HEK293 (cell line): Measurements from ENCODE around the gene MCEE.
A peak's percentile ranks its signal among the peaks of the same experiment; 100 is the strongest.

Source experiments
- CTCF ChIA-PET: fragments of 350-600 bp; formaldehyde crosslinking; extraction: SDS; loops from one replicate; lab custom pipeline; 2021; ENCODE audit warnings: antibody characterized with exemption; lab: Yijun Ruan, JAX
- POLR2A ChIA-PET: fragments of 300-600 bp; formaldehyde crosslinking; extraction: SDS; loops from one replicate; lab custom pipeline; 2020; ENCODE audit warnings: antibody characterized with exemption, inconsistent platforms; lab: Yijun Ruan, JAX
- H3K27ac ChIP-seq: fragments of 200-500 bp; sonication (Bioruptor generic); 2 replicates; pipeline ENCODE4 v1.5.1; 2014; ENCODE audit warnings: low read depth, low read length, control low read depth, inconsistent platforms; ENCODE audit errors: extremely low read depth
- H3K36me3 ChIP-seq, 2 experiments: fragments of 200-500 bp in 1 of 2; sonication (Bioruptor generic) in 1 of 2; 1 replicate in 1 of 2; 2 replicates in 1 of 2; pipeline ENCODE4 v1.5.1; 2014 to 2017; ENCODE audit warnings: inconsistent platforms in 2 of 2, low read length in 2 of 2; ENCODE audit not compliant: control insufficient read depth in 2 of 2, insufficient read depth in 1 of 2
- H3K4me1 ChIP-seq: fragments of 200-500 bp; sonication (Bioruptor generic); 2 replicates; pipeline ENCODE4 v1.5.1; 2014; ENCODE audit warnings: mild to moderate bottlenecking, low read length, inconsistent platforms; ENCODE audit not compliant: control insufficient read depth, insufficient read depth
- H3K4me3 ChIP-seq: 2 replicates; pipeline ENCODE4 v1.5.1; 2011; ENCODE audit warnings: low read depth, mild to moderate bottlenecking, control low read depth, low read length, moderate library complexity
- H3K9me3 ChIP-seq: fragments of 200-500 bp; sonication (Bioruptor generic); 2 replicates; pipeline ENCODE4 v1.5.1; 2014; ENCODE audit warnings: low read depth, low read length, inconsistent platforms; ENCODE audit not compliant: control insufficient read depth, insufficient read depth
- FEZF1 ChIP-seq: fragments of 450-650 bp; formaldehyde crosslinking; IDR thresholded peaks from 2 replicates; pipeline ENCODE4 v1.5.1; 2016; ENCODE audit warnings: missing biosample characterization, missing genetic modification characterization
- HOXD13 ChIP-seq: sonication (generic); formaldehyde crosslinking; IDR thresholded peaks from 2 replicates; pipeline ENCODE4 v1.8.0; 2022; ENCODE audit warnings: missing genetic modification reagents, borderline replicate concordance
- KLF10 ChIP-seq: fragments of 450-650 bp; IDR thresholded peaks from 2 replicates; pipeline ENCODE4 v1.5.1; 2018; ENCODE audit warnings: missing biosample characterization, mild to moderate bottlenecking, missing genetic modification characterization
- SP2 ChIP-seq: fragments of 450-650 bp; formaldehyde crosslinking; IDR thresholded peaks from 2 replicates; pipeline ENCODE4 v1.5.1; 2016; ENCODE audit warnings: missing biosample characterization, missing genetic modification characterization
- ZBTB10 ChIP-seq: fragments of 450-650 bp; formaldehyde crosslinking; IDR thresholded peaks from 2 replicates; pipeline ENCODE4 v1.5.1; 2016; ENCODE audit warnings: missing biosample characterization, missing genetic modification characterization
- ZBTB17 ChIP-seq: fragments of 450-650 bp; formaldehyde crosslinking; IDR thresholded peaks from 2 replicates; pipeline ENCODE4 v1.5.1; 2016; ENCODE audit warnings: missing biosample characterization, missing genetic modification characterization
- ZEB2 ChIP-seq: fragments of 450-650 bp; formaldehyde crosslinking; IDR thresholded peaks from 2 replicates; pipeline ENCODE4 v1.5.1; 2016; ENCODE audit warnings: missing biosample characterization, missing genetic modification characterization
- ZNF335 ChIP-seq: fragments of 450-650 bp; formaldehyde crosslinking; conservative IDR thresholded peaks from 2 replicates; pipeline ENCODE4 v1.5.1; 2016; ENCODE audit warnings: missing biosample characterization, missing genetic modification characterization
- ZNF449 ChIP-seq: fragments of 450-650 bp; formaldehyde crosslinking; IDR thresholded peaks from 2 replicates; pipeline ENCODE4 v1.5.1; 2017; ENCODE audit warnings: missing biosample characterization, mild to moderate bottlenecking, missing genetic modification characterization, moderate library complexity
- ZNF561 ChIP-seq: fragments of 450-650 bp; IDR thresholded peaks from 2 replicates; pipeline ENCODE4 v1.5.1; 2018; ENCODE audit warnings: missing biosample characterization, missing genetic modification characterization, borderline replicate concordance
- ZNF837 ChIP-seq: fragments of 450-650 bp; formaldehyde crosslinking; IDR thresholded peaks from 2 replicates; pipeline ENCODE4 v1.5.1; 2016; ENCODE audit warnings: missing biosample characterization, missing genetic modification characterization
- TF ChIP-seq, protein P1 (sequence below): fragments of 450-650 bp; formaldehyde crosslinking; IDR thresholded peaks from 2 replicates; pipeline ENCODE4 v1.5.0; 2017; ENCODE audit warnings: missing biosample characterization, missing genetic modification characterization, borderline replicate concordance

Gene MCEE

DNA sequence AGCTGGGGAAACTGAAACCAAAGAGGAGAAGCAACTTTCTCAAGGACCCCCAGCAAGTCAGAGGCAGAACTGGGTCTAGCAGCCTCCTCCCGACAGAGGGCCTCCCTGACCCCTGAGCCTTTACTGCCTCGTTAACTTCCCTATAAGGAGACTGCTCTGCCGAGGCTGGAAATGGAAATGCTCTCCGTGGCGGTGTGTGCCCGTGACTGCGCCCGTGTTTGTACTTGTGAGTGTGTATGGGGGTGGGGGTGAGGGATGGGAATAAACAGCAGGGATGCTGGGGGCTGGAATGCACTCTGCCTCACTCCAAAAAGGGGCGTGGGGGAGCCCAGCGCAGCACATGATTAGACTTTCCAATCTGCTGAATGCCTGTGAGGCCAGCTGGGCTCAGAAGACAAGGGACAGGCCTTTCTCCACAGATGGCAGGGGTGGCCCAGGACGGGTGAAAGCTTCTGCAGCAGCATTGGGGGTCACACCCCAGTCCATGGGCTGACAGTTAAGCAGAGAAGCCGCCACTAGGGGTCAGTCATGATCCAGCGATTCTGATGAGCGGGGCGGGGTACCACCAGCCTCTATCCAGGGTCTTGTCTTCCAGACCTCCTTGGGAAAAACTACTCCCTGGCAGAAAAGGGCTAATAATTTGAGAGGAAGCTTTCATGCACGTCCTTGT is 27.2 kb upstream of the MCEE start (continued):
- peak; percentile 34; the same call in 1 of the 2 replicates for TF ChIP-seq ZBTB10 (tag by site-specific recombination)
- no peak for TF ChIP-seq ZNF837 (tag by site-specific recombination)

DNA sequence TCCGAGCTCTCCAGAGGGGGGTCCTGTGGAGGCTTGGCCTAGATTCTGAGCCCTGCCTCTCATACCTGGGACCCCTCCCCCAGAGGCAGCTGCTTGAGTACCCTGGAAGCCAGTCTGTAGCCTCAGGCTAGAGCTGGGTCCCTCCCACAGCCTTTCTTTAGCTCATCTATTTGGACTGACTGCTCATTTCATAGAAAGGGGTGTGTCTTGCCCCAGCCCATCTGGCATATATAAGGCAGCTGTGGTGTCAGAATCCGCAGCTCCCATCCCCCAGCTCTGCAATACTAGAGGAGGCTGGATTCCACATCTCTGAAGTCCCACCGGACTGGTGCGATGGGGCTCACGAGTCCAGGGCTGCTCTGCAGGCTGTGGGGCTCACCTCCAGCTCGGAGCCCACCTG is 26.5 kb upstream of the MCEE start:
- ChIA-PET CTCF (interaction anchor here (0.5 to 2.2 kb wide), 15 partner anchors 8 to 373 kb away, joined by 3 to 16 read pairs (median 4); partner anchors contain the start of genes MPHOSPH10, PAIP2B and ZNF638), POLR2A (no interaction called here)
- Histone ChIP-seq H3K9me3 (no peaks in the 10 kb centered on the region), H3K36me3 (no peaks in the 10 kb centered on the region), H3K4me1 (peaks cover 4% of the 10 kb centered on the region; the same call in 1 of the 2 replicates)
- TF ChIP-seq ZNF561 (tag by site-specific recombination) (no peak), ZNF449 (tag by site-specific recombination) (no peak), ZBTB17 (tag by site-specific recombination) (peak; percentile 33; the same call in 1 of the 2 replicates), FEZF1 (tag by site-specific recombination) (peak; percentile 69), SP2 (tag by site-specific recombination) (no peak), KLF10 (tag by site-specific recombination) (0 out of 2 replicates have a peak, but pooled peaks have one; percentile 50)
- TF ChIP-seq, all 188 proteins: peak for 3
- H3K27ac ChIP-seq, result no peak overlapping the region
- H3K4me3 ChIP-seq, result no peak overlapping the region

- CTCF ChIA-PET, result interaction anchor here (0.7 to 2.5 kb wide), 13 partner anchors 7 to 374 kb away, joined by 3 to 16 read pairs (median 5); partner anchors contain the start of genes MPHOSPH10 and ZNF638
- TF ChIP-seq ZEB2 (tag by site-specific recombination) (no peak), ZNF335 (tag by site-specific recombination) (no peak), HOXD13 (no peak)
- TF ChIP-seq, protein P1, sequence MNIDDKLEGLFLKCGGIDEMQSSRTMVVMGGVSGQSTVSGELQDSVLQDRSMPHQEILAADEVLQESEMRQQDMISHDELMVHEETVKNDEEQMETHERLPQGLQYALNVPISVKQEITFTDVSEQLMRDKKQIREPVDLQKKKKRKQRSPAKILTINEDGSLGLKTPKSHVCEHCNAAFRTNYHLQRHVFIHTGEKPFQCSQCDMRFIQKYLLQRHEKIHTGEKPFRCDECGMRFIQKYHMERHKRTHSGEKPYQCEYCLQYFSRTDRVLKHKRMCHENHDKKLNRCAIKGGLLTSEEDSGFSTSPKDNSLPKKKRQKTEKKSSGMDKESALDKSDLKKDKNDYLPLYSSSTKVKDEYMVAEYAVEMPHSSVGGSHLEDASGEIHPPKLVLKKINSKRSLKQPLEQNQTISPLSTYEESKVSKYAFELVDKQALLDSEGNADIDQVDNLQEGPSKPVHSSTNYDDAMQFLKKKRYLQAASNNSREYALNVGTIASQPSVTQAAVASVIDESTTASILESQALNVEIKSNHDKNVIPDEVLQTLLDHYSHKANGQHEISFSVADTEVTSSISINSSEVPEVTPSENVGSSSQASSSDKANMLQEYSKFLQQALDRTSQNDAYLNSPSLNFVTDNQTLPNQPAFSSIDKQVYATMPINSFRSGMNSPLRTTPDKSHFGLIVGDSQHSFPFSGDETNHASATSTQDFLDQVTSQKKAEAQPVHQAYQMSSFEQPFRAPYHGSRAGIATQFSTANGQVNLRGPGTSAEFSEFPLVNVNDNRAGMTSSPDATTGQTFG (tag by site-specific recombination), result no peak
- TF ChIP-seq, all 188 proteins: peak for 0
- Histone ChIP-seq H3K9me3 (no peaks in the 10 kb centered on the region), H3K36me3 (peaks cover 0 to 1% of the 10 kb centered on the region in 2 experiments; a peak in 1 of 3 replicates), H3K4me3 (no peak overlapping the region), H3K4me1 (peaks cover 4% of the 10 kb centered on the region; the same call in 1 of the 2 replicates), H3K27ac (no peak overlapping the region)
- POLR2A ChIA-PET, result interaction anchor here (0.5 kb wide), 1 partner anchor 180 kb away, joined by 5 read pairs; no protein-coding TSS in a partner anchor
Observed at GRCh38 chr2:71155846-71156245, 25.8 kb upstream of the MCEE start.
